HepG2 (cell line): Measurements from ENCODE around the gene RUBCNL. TPM values are rescaled to one million over a fixed set of nuclear protein-coding genes. Genes with fewer than 3 reads are reported as not detected.

Experiments used
- ATAC-seq: fragments of 200-7000 bp; cut with Tn5 transposase; 3 replicates; pipeline ENCODE4 v1.9.1; 2020; ENCODE audit warnings: mild to moderate bottlenecking, moderate library complexity
- BruUV-seq: library from RNA; stranded (reverse); fragments of 400-500 nt; replicated peaks from 2 replicates; lab custom pipeline; 2021; lab: Mats Ljungman, UMichigan
- CTCF ChIA-PET: fragments of 300-600 bp; formaldehyde crosslinking; extraction: SDS; loops from one replicate; lab custom pipeline; 2021; ENCODE audit warnings: low total read pairs, inconsistent platforms, low intra/inter-chr PET ratio; lab: Yijun Ruan, JAX
- POLR2A ChIA-PET: fragments of 350-600 bp; sonication (Branson Sonifier 250); formaldehyde crosslinking; loops from one replicate; lab custom pipeline; 2020; ENCODE audit warnings: antibody characterized with exemption, inconsistent platforms; lab: Yijun Ruan, JAX
- DNase-seq: peaks from one replicate; pipeline ENCODE4 v3.0.0-alpha.2; 2015; ENCODE audit warnings: low spot score
- FAIRE-seq: peaks from 3 replicates; lab custom pipeline; 2011; peaks lifted over from hg19 to GRCh38; lab: Jason Lieb, UNC
- H2AFZ ChIP-seq: one replicate; pipeline ENCODE4 v1.6.1; 2011; ENCODE audit warnings: low read length, inconsistent platforms
- H3K27ac ChIP-seq: fragments of 300-600 bp; 3 replicates; pipeline ENCODE4 v1.8.0; 2011; ENCODE audit warnings: mixed run types, mild to moderate bottlenecking, mixed read lengths, low read length, inconsistent platforms; ENCODE audit not compliant: insufficient read depth; ENCODE audit errors: extremely low read length
- H3K27me3 ChIP-seq, 2 experiments: fragments of 200-600 bp in 1 of 2; 2 replicates in 1 of 2; 3 replicates in 1 of 2; pipeline versions ENCODE4 v1.6.0 to v1.8.0; 2011; ENCODE audit warnings: low read length in 2 of 2, mild to moderate bottlenecking in 2 of 2, moderate library complexity in 2 of 2, inconsistent platforms in 1 of 2; ENCODE audit not compliant: insufficient read depth in 2 of 2, control insufficient read depth in 1 of 2
- H3K36me3 ChIP-seq, 2 experiments: fragments of 200-600 bp in 1 of 2; replicated peaks in 1 of 2; 2 replicates in 1 of 2; 3 replicates in 1 of 2; pipeline versions ENCODE4 v1.5.1 to v1.8.0; 2011; ENCODE audit warnings: low read length in 2 of 2, inconsistent platforms in 1 of 2; ENCODE audit not compliant: insufficient read depth in 2 of 2, control insufficient read depth in 1 of 2
- H3K4me1 ChIP-seq: 2 replicates; pipeline ENCODE4 v1.5.1; 2012; ENCODE audit warnings: low read length, inconsistent platforms; ENCODE audit not compliant: insufficient read depth
- H3K4me2 ChIP-seq: 2 replicates; pipeline ENCODE4 v1.6.0; 2011; ENCODE audit warnings: low read depth, low read length, inconsistent platforms
- H3K4me3 ChIP-seq, 3 experiments: fragments of 200-600 bp in 1 of 3; sonication (generic), shearing (Covaris generic) in 1 of 3; replicated peaks in 1 of 3; 2 replicates each; pipeline ENCODE4 v1.5.1; 2011 to 2016; ENCODE audit warnings: low read length in 3 of 3, inconsistent platforms in 2 of 3, low read depth in 2 of 3, mild to moderate bottlenecking in 2 of 3, control low read depth in 1 of 3, mixed read lengths in 1 of 3; ENCODE audit not compliant: insufficient read depth in 1 of 3
- H3K79me2 ChIP-seq: one replicate; pipeline ENCODE4 v1.6.1; 2011; ENCODE audit warnings: low read length, inconsistent platforms; ENCODE audit not compliant: insufficient read depth
- H3K9ac ChIP-seq: 2 replicates; pipeline ENCODE4 v1.6.0; 2011; ENCODE audit warnings: mild to moderate bottlenecking, low read depth, low read length, inconsistent platforms; ENCODE audit not compliant: insufficient read depth
- H3K9me3 ChIP-seq: 2 replicates; pipeline ENCODE4 v1.5.1; 2012; ENCODE audit warnings: mild to moderate bottlenecking, low read length
- H4K20me1 ChIP-seq: 2 replicates; pipeline ENCODE4 v1.6.0; 2011; ENCODE audit warnings: inconsistent platforms, mild to moderate bottlenecking, low read length, moderate library complexity; ENCODE audit not compliant: insufficient read depth
- DPF2 ChIP-seq: sonication (generic); formaldehyde crosslinking; IDR thresholded peaks from 2 replicates; pipeline ENCODE4 v1.4.0; 2020; ENCODE audit warnings: mild to moderate bottlenecking, low read depth, missing genetic modification reagents, borderline replicate concordance
- FOXA3 ChIP-seq: IDR thresholded peaks from 2 replicates; pipeline ENCODE4 v1.6.1; 2016; ENCODE audit warnings: missing genetic modification reagents, missing compliant biosample characterization
- GZF1 ChIP-seq: sonication (generic); formaldehyde crosslinking; IDR thresholded peaks from 2 replicates; pipeline ENCODE4 v1.5.1; 2020; ENCODE audit warnings: mild to moderate bottlenecking, missing genetic modification reagents
- SSRP1 ChIP-seq: IDR thresholded peaks from 2 replicates; pipeline ENCODE4 v1.6.1; 2016; ENCODE audit warnings: control low read depth
- YY1 ChIP-seq: IDR thresholded peaks from 2 replicates; pipeline ENCODE4 v1.6.1; 2011; ENCODE audit warnings: low read length, low read depth, moderate library complexity, mild to moderate bottlenecking; ENCODE audit not compliant: insufficient read depth, insufficient replicate concordance
- WGBS: methylation state at CpG from one replicate; pipeline ENCODE4 v1.1.6; 2017; ENCODE audit warnings: low lambda C conversion rate; 5-methylcytosine and 5-hydroxymethylcytosine counted together
- in situ Hi-C: cut with HindIII; loops from 2 replicates; pipeline ENCODE4 v1.10.0; 2017; ENCODE audit warnings: low pct_unique_long_range_greater_than_20kb; ENCODE audit not compliant: extremely low pct_ligation_motif_present
- intact Hi-C: fragments of 100-400 bp; cut with micrococcal nuclease; formaldehyde crosslinking; loops from one replicate; pipeline ENCODE4 v1.10.0; 2022; ENCODE audit not compliant: unreplicated experiment
- polyA plus RNA-seq, 8 experiments: library from polyadenylated mRNA; depleted of rRNA in 3 of 8; stranded (reverse) in 7 of 8; unstranded in 1 of 8; fragments of >200 nt; fragmentation: Illumina TruSeq in 4 of 8; extraction: Trizol in 4 of 8; gene quantifications; 2 replicates each; pipeline versions ENCODE4 v1.2.1 to v1.2.3, GENCODE V29; 2011 to 2016; ENCODE audit warnings: low read depth in 4 of 8, missing spikeins in 1 of 8, mixed read lengths in 1 of 8; ENCODE audit not compliant: insufficient read depth in 1 of 8
- total RNA-seq, 5 experiments: library from RNA; depleted of rRNA; stranded (reverse); fragments of >200 nt; fragmentation: Illumina TruSeq; extraction: Trizol; gene quantifications; 2 replicates each; pipeline ENCODE4 v1.2.3, GENCODE V29; 2016; ENCODE audit warnings: low read depth in 1 of 5
- TF ChIP-seq, protein P1 (sequence below), 2 experiments: sonication (generic) in 1 of 2; formaldehyde crosslinking in 1 of 2; IDR thresholded peaks; 2 replicates each; pipeline versions ENCODE4 v1.5.1 to v1.6.1; 2011 to 2020; ENCODE audit warnings: borderline replicate concordance in 1 of 2, low read depth in 1 of 2, low read length in 1 of 2, mild to moderate bottlenecking in 1 of 2, missing genetic modification reagents in 1 of 2, moderate library complexity in 1 of 2
- TF ChIP-seq, protein P2 (sequence below): sonication (generic); formaldehyde crosslinking; IDR thresholded peaks from 2 replicates; pipeline ENCODE4 v1.4.0; 2020; ENCODE audit warnings: mild to moderate bottlenecking, missing genetic modification reagents

Gene RUBCNL
- total and polyA plus RNA-seq, 2 of the 13 experiments (the other 11 are each of a cell fraction or from before 2014, with no cell fraction given), result not detected

- Histone ChIP-seq H3K27me3 (no peaks in the 10 kb centered on the region; a peak in 1 of 5 replicates), H3K79me2 (no peaks in the 10 kb centered on the region), H3K4me1 (peaks cover 5% of the 10 kb centered on the region; the same call in 1 of the 2 replicates), H2AFZ (no peak overlapping the region), H3K9me3 (no peaks in the 10 kb centered on the region), H3K36me3 (no peaks in the 10 kb centered on the region), H3K4me3 (no peak overlapping the region), H3K9ac (no peak overlapping the region), H4K20me1 (no peaks in the 10 kb centered on the region), H3K4me2 (no peak overlapping the region), H3K27ac (no peak overlapping the region)
- POLR2A ChIA-PET, result no interaction called here
- intact Hi-C loops, result no loop called here
- CTCF ChIA-PET, result no interaction called here
- in situ Hi-C loops, result no loop called here
- DNase-seq, result no peak
- TF ChIP-seq SSRP1 (CRISPR knock-in tag) (no peak), YY1 (no peak), FOXA3 (CRISPR knock-in tag) (no peak), DPF2 (CRISPR knock-in tag) (no peak), GZF1 (no peak)
- TF ChIP-seq, protein P1, sequence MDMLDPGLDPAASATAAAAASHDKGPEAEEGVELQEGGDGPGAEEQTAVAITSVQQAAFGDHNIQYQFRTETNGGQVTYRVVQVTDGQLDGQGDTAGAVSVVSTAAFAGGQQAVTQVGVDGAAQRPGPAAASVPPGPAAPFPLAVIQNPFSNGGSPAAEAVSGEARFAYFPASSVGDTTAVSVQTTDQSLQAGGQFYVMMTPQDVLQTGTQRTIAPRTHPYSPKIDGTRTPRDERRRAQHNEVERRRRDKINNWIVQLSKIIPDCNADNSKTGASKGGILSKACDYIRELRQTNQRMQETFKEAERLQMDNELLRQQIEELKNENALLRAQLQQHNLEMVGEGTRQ (IDR thresholded peaks at IDR 0.05; ENCODE audit: low read depth, low read length), result no peak
- TF ChIP-seq, protein P1 (CRISPR knock-in tag; IDR thresholded peaks at IDR 0.05; ENCODE audit: borderline replicate concordance), result no peak
- TF ChIP-seq, protein P2, sequence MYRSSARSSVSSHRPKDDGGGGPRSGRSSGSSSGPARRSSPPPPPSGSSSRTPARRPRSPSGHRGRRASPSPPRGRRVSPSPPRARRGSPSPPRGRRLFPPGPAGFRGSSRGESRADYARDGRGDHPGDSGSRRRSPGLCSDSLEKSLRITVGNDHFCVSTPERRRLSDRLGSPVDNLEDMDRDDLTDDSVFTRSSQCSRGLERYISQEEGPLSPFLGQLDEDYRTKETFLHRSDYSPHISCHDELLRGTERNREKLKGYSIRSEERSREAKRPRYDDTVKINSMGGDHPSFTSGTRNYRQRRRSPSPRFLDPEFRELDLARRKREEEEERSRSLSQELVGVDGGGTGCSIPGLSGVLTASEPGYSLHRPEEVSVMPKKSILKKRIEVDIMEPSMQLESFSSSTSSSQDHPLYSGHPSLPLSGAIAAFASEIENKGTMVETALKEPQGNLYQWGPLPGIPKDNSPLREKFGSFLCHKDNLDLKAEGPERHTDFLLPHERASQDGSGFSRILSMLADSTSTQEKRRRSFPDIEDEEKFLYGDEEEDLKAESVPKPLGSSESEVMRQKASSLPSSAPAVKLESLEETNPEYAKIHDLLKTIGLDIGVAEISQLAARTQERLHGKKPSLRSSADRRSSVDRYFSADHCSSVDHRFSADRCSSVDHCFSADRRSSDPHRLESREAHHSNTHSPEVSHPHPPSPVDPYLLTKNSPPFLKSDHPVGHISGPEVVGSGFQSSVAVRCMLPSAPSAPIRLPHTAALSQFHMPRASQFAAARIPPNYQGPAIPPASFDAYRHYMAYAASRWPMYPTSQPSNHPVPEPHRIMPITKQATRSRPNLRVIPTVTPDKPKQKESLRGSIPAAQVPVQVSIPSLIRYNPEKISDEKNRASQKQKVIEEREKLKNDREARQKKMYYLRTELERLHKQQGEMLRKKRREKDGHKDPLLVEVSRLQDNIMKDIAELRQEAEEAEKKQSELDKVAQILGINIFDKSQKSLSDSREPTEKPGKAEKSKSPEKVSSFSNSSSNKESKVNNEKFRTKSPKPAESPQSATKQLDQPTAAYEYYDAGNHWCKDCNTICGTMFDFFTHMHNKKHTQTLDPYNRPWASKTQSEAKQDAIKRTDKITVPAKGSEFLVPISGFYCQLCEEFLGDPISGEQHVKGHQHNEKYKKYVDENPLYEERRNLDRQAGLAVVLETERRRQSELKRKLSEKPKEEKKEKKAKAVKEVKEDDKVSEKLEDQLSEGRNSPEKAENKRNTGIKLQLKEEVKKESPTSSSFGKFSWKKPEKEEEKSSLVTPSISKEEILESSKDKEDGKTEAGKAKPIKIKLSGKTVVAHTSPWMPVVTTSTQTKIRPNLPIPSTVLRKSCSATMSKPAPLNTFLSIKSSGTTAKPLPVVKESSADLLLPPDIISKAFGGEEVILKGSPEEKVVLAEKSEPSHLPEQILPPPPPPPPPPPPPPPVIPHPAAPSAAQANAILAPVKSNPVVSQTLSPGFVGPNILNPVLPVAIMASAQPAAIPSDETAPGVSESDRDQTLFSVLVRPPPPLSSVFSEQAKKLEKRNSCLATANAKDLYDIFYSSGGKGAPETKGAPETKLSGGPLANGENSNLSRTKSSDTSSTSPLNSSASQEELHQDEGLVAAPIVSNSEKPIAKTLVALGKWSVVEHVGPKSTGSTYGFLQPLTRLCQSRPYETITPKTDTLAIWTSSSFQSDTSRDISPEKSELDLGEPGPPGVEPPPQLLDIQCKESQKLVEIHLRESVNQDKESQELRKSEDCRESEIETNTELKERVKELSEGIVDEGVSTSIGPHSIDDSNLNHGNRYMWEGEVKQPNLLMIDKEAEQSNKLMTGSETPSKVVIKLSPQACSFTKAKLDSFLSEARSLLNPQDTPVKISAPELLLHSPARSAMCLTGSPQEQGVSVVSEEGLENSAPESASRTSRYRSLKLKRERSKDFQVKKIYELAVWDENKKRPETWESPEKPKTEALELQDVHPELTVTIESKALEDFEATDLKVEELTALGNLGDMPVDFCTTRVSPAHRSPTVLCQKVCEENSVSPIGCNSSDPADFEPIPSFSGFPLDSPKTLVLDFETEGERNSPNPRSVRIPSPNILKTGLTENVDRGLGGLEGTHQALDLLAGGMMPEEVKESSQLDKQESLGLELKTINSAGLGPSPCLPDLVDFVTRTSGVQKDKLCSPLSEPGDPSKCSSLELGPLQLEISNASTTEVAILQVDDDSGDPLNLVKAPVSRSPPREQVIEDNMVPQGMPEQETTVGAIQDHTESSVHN (CRISPR knock-in tag), result no peak
- BruUV-seq, result no TSS peak
- WGBS, result 12% methylated on average over 5 of the region's 5 CpGs
- FAIRE-seq, result no peak
- no peak for ATAC-seq
Measured at GRCh38 chr13:46355088-46355468, 32.0 kb downstream of the RUBCNL start.
